KOPT-K1 (cell line): Measurements from ENCODE around the gene SORD.
A peak's percentile ranks its signal among the peaks of the same experiment; 100 is the strongest.
"Not testable (repeated sequence)": the region's sequence is repeated elsewhere in the genome, so short reads cannot be mapped to it uniquely, and the experiment has no call there.

Experiments used
- H3K27ac ChIP-seq: fragments of 200-600 bp; sonication (generic); 2 replicates; pipeline ENCODE4 v1.5.1; 2016; ENCODE audit warnings: antibody characterized with exemption, mild to moderate bottlenecking, low read depth, low read length; ENCODE audit not compliant: poor library complexity, severe bottlenecking
- H3K36me3 ChIP-seq: fragments of 200-600 bp; sonication (generic); 2 replicates; pipeline ENCODE4 v1.5.1; 2017; ENCODE audit warnings: antibody characterized with exemption, mild to moderate bottlenecking, low read length, moderate library complexity; ENCODE audit not compliant: insufficient read depth
- H3K9me3 ChIP-seq: fragments of 200-600 bp; sonication (generic); 2 replicates; pipeline ENCODE4 v1.5.1; 2017; ENCODE audit warnings: antibody characterized with exemption, low read length, mild to moderate bottlenecking; ENCODE audit not compliant: insufficient read depth, poor library complexity, severe bottlenecking

Gene SORD

DNA sequence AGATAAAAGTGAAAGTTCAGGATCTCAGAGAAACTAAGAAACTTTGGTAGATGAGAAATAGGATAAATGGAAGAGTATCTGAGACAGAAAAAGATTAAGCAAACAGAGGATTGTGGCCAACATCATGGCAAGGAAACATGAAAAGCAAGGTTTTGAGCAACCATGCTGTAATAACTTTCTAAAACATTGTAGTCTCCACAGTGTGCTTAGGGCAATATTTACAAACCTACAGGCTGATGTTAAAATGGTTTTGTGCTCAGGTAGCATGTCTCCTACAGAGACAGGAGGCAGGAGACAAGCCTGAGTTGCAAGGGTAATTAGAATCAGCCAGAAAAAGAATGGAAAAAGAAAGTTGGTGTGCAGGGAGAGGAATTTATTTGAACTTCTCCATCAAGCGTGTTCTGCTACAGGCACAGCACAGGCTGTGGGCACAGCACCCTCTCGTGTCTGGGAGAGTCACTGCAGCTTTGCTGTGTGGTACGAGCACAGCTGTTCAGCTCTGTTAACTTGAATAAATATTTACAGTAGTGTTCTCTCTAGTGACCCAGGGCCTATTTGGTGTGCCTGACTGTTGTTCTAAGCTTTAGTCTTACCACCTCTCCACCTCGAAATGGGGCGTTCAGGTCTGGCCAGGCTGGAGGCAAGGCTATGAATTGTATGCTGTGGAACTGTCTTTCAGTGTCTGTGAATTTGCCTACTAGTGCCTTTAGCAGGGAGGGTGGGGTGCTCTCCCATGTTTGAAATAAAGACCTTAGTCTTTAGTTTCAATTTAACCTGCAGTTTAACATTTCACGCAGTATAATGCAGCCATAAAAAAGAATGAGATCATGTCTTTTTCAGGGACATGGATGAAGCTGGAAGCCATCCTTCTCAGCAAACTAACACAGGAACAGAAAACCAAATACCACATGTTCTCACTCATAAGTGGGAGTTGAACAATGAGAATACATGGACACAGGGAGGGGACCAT, 14.1 kb downstream of the SORD start:
- H3K27ac ChIP-seq, result not testable (repeated sequence)

DNA sequence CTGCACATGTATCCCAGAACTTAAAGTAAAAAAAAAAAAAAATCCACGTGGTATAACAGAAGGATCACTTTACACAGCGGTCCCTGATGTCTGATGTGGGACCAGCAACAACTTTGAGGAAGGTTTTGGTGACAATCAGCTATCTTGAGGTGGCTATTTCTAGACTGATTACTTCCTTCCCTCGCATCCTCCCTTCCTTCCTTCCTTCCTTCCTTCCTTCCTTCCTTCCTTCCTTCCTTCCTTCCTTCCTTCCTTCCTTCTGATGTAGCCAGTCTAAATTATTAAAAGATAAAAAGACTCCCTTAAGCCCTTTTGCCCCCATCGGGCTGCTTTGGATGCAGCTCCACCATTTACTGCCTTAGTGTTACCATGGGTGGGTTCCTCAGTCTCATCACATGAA, 14.9 kb downstream of the SORD start:
- Histone ChIP-seq H3K36me3 (peaks cover 8% of the 10 kb centered on the region; the same call in 1 of the 2 replicates), H3K27ac (no peak overlapping the region), H3K9me3 (no peaks in the 10 kb centered on the region)

More for the DNA sequence above, 14.1 kb downstream of the SORD start:
- H3K9me3 ChIP-seq, H3K36me3 ChIP-seq: not testable (repeated sequence)

DNA sequence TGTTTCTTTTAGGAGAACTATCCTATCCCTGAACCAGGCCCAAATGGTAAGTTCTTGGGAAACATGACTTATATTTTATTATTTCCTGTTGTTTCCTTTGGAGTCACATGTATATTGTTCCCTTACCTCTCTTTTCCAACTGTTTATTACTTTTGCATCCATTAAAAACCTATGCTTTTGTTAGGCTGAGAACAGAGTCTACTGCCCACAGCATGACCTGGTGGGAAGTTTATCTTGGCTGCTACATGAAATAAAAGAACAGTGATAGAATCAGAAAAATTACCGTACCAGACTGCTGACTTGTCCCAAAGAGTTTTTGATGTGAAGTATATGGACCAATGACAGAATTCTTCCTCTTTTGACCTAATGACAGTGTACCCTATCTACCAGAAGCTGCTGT, 17.4 kb downstream of the SORD start:
- not testable (repeated sequence) for H3K27ac ChIP-seq, H3K9me3 ChIP-seq
- H3K36me3 ChIP-seq, result peaks cover 15% of the 10 kb centered on the region; the same call in 1 of the 2 replicates

DNA sequence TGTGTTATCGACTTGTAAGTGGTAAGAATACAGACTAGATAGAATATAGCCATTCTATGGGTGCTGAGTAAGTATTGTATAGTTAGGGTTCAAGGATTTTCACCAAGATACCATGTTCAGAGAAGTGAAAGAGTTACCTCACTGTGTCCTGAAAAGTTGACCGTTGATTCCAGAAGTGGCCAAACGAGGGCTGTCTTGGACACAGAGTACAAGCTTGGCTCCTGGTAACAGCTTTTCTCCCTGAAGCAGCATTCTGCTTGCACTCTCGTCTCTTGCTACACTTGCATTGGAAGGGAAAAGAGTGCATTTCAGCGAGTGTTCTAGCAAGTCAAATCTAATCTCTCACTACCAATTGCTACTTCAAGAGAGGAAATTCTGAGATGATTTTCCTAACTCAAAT, 18.5 kb downstream of the SORD start:
- peaks cover 14% of the 10 kb centered on the region for H3K36me3 ChIP-seq
- H3K27ac ChIP-seq, H3K9me3 ChIP-seq: not testable (repeated sequence)

DNA sequence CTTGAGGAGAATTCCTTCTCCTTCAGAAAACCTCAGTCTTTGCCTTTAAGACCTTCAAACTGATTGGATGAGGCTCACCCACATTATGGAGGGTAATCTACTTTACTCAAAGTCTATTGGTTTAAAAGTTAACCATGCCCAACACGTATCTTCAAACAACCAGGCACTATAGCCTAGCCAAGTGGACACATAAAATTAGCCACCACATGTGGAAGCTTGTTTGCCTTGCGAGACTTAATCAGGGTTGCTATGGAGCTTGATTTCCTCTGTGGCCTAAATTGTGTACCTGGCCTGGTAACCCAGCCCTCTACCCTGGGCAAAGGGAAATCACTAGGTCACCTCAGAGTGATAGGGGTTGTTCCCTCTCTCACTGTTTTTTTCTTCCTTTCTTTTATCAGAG, 19.9 kb downstream of the SORD start:
- H3K27ac ChIP-seq, H3K9me3 ChIP-seq: not testable (repeated sequence)
- H3K36me3 ChIP-seq, result peaks cover 27% of the 10 kb centered on the region

DNA sequence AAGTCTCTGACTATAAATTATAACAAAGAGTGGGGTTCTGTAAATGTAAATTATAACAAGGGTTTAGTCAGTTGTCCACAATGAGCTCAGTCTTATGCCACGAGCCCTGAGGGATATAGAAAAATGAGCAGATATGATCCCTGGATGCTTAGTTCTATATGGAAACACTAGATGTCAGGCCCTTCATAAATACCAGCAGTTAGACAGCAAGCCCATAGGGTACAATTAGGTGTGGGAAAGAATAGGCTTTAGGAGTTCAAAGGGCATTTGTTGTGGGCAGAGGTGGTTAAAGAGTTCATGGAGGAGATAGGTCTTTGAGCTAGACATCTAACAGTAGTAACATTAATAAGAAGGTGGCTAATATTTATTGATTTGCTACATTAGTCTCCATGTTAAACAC, 21.3 kb downstream of the SORD start:
- peaks cover 20% of the 10 kb centered on the region for H3K9me3 ChIP-seq
- H3K27ac ChIP-seq, result not testable (repeated sequence)
- H3K36me3 ChIP-seq, result peaks cover 41% of the 10 kb centered on the region

DNA sequence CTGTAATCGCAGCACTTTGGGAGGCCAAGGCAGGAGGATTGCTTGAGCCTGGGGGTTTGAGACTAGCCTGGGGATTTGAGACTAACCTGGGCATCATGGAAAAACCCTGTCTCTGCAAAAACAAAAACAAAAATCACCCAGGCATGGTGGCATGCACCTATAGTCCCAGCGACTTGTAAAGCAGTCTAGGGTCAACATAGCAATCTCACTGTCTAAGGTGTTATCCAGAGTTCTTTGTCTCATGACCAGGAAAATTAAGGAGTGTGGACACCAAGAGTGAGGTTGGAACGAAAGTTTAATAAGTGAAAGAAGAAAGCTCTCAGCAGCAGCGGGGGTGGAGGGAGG, 25.4 kb downstream of the SORD start:
- not testable (repeated sequence) for H3K27ac ChIP-seq
- Histone ChIP-seq H3K36me3 (peaks cover 82% of the 10 kb centered on the region), H3K9me3 (peaks cover 60% of the 10 kb centered on the region)

DNA sequence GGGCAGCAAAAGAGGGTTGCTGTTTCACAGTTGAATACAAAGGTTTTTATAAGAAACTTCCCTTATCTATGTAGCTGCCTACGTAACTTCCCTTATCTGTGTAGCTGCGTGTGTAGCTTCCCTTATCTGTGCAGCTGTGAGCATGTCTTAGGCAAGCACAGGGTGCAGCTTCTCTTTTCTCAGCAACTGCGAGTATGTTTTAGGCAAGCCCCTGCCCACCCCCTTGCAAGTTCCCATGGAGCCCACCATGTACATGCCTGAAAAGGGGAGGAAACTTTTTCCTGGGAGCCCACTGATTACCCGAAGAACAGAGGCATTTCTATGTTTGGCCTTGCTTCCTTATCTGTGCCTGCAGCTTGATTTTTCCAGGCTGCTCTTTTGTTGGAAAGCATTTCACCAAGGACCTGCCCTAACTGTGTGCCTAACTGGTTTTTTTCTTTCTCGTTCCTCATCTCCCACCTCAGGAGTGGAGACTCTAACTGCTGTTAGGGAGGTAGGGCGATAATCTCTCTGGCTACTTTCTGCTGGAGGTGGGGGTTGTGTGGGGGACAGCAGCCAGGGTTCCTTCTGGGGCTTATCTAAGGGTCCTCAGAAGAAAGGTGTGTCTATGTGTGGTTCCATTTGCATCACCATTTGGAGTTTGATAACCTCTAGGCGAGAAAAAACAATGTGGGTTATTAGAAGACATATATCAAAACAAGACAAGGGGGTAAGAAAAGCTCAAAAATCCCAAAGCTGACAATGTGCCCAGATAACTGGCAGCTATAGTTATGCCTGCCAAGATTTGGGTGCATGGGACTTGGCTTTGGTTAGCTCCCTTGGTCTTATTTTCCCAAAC, 26.0 kb downstream of the SORD start:
- peaks cover 60% of the 10 kb centered on the region for H3K9me3 ChIP-seq
- no peak overlapping the region for H3K27ac ChIP-seq
- H3K36me3 ChIP-seq, result peaks cover 82% of the 10 kb centered on the region

DNA sequence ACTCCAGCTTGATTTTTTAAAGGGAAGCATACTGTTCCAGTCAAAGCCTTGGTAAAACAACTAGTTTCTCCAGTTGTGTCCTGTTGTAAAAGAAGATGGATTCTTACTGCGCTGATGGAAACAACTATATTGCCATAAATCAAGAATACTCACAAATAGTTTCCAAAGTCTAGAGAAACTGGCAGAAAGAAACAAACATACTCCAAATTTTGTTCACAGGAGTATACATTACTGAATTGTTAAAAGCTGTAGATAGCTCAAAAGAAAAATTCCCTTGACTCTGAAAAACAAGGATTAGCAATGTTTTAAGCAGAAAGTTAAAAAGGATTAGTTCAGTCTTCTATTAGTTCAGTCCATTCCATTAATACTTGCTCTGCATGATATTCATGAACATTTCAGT, 27.6 kb downstream of the SORD start:
- H3K27ac ChIP-seq, result no peak overlapping the region
- peaks cover 60% of the 10 kb centered on the region for H3K9me3 ChIP-seq
- peaks cover 72% of the 10 kb centered on the region for H3K36me3 ChIP-seq

DNA sequence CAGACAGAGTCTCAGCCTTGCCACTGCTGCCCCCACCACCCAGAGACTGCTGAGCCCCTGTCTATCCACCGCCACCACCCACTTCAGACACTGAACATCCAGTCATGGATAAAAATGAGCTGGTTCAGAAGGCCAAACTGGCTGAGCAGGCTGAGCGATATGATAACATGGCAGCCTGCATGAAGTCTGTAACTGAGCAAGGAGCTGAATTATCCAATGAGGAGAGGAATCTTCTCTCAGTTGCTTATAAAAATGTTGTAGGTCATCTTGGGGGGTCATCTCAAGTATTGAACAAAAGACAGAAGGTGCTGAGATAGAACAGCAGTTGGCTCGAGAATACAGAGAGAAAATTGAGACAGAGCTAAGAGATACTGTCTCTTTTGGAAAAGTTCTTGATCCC, 29.7 kb downstream of the SORD start:
- H3K9me3 ChIP-seq, result peaks cover 66% of the 10 kb centered on the region
- not testable (repeated sequence) for H3K27ac ChIP-seq
- H3K36me3 ChIP-seq, result peaks cover 56% of the 10 kb centered on the region

DNA sequence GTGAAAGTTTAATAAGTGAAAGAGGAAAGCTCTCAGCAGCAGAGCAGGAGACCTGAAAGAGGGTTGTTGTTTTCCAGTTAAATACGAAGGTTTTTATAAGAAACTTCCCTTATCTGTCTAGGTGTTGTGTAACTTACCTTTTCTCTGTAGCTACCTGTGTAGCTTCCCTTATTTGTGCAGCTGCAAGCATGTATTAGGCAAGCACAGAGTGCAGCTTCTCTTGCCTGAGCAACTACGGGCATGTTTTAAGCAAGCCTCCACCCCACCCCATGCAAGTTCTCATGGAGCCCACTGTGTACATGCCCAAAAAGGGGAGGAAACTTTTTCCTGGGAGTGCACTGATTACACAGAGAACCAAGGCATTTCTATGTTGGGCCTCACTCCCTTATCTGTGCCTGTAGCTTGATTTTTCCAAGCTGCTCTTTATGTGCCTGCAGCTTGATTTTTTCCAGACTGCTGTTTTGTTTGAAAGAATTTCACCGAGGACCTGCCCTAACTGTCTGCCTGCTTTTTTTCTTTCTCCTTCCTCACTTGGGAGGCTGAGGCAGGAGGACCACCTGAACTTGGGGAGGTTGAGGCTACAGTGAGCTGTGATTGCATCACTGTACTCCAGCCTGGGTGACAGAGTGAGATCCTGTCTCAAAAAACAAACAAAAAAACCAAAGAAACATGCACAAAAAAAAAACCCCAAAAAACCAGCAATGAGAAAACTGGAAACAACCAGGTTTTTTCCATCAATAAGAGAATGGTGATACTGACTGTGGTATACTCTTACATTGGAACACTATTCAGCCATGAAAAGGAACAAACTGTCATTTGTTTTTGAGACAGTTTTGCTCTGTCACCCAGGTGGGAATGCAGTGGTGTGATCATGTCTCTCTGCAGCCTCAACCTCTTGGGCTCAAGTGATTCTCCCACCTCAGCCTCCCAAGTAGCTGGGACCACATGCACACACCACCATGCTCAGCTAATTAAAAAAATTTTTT, 36.0 kb downstream of the SORD start:
- peaks cover 22% of the 10 kb centered on the region for H3K9me3 ChIP-seq
- H3K36me3 ChIP-seq, H3K27ac ChIP-seq: not testable (repeated sequence)

DNA sequence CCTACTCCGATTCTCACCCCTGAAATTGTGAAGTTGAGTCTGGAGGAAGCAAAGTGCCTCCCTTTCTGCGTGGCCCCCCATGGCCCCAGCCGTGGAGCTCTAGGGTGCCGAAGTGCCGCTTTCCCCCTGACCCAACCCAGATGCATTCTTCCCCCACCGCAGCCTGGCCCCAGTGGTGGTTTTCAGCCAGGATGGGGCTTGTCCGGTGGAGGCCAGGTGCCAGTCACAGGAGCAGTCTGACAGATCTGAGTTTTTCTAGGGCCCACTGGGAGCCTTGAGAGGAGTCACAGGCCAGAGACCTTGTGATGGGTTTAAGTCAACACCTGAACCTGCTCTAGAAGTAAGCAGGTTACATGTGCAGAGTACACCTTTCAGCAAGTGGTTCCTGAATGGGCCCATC, 39.3 kb downstream of the SORD start:
- Histone ChIP-seq H3K36me3 (peaks cover 12% of the 10 kb centered on the region), H3K9me3 (peaks cover 15% of the 10 kb centered on the region)
- H3K27ac ChIP-seq, result not testable (repeated sequence)

DNA sequence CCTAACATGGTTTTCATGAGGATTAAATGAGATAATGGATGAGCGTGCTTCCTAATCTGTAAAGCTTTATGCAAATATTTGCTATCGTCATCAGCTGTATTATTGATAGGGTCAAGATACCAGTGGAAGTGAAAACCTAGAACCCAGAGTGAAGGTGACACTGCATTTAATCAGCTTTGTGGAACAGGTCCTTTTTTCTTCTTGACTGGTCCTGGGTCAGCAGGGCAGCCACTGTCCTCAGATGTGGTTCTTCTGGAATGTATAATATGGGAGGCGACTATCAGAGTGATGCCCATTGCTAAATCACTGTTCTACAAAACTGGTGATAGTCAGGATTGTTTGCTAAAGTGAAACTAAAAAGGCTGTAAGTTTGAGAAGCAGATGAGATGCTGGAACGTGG, 41.4 kb downstream of the SORD start:
- Histone ChIP-seq H3K36me3 (peaks cover 14% of the 10 kb centered on the region), H3K9me3 (no peaks in the 10 kb centered on the region), H3K27ac (no peak overlapping the region)

DNA sequence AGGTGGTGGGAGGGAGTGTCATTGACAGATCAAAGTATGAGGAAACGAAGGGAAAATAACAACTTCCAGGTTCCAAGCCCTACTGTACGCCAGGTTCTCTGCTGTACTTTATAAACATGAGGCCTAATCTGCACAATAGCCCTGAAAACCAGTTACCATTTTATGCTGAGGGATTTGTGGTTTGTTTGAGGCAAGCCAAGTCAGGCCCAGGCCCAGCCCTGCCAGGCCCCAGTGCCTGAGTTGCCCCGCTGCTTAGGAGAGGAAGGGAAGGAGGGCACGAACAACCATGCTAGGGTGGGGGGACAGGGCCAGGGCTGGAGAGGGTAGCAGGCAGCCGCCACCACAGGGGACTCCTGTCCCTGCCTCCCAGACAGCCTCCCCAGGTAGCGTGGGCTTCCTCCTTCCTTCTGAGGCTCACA, 47.0 kb downstream of the SORD start:
- not testable (repeated sequence) for H3K9me3 ChIP-seq
- Histone ChIP-seq H3K36me3 (peaks cover 25% of the 10 kb centered on the region), H3K27ac (peak overlapping the region; percentile 22)
